GM19239 (cell line): Measurements from ENCODE around the gene ADPRHL1.
"Not testable (repeated sequence)": the region's sequence is repeated elsewhere in the genome, so short reads cannot be mapped to it uniquely, and the experiment has no call there.

ENCODE experiments used
- DNase-seq: peaks from one replicate; pipeline ENCODE4 v3.0.0; 2011; ENCODE audit warnings: low spot score; ENCODE audit not compliant: insufficient read length
- FAIRE-seq: peaks from 2 replicates; lab custom pipeline; 2011; peaks lifted over from hg19 to GRCh38; lab: Jason Lieb, UNC

The ADPRHL1 gene

DNA sequence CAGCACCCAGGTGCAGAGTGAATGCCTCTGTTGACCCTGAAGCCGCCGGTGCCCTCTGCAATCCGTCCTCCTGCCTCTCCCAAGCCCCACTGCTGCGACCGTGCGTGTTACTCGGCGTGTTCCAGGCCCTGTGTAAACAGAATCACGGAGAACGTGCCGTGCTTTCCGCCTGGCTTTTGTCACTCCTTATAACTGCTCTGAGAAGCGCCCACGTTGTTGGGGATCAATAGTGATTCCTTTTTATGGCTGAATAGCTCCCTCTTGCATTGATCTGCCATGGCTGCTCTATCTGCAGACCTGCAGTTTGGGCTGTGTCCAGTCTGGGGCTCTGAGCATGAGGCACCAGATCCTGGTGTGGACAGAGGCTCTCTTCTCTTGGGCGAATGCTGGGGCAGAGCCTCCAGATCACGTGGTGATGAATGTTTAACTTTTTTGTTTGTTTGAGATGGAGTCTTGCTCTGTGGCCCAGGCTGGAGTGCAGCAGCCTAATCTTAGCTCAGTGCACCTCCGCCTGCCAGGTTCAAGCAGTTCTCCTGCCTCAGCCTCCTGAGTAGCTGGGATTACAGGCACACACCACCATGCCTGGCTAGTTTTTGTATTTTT lies 15.8 kb downstream of the ADPRHL1 start:
- no peak for FAIRE-seq
- DNase-seq: no peak

DNA sequence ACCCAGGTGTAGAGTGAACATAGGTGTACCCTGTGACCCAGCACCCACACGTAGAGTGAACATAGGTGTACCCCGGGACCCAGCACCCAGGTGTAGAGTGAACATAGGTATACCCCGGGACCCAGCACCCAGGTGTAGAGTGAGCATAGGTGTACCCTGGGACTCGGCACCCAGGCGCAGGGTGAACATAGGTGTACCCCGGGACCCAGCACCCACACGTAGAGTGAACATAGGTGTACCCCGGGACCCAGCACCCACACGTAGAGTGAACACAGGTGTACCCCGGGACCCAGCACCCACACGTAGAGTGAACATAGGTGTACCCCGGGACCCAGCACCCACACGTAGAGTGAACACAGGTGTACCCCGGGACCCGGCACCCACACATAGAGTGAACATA lies 16.4 kb downstream of the ADPRHL1 start:
- FAIRE-seq: not testable (repeated sequence)

DNA sequence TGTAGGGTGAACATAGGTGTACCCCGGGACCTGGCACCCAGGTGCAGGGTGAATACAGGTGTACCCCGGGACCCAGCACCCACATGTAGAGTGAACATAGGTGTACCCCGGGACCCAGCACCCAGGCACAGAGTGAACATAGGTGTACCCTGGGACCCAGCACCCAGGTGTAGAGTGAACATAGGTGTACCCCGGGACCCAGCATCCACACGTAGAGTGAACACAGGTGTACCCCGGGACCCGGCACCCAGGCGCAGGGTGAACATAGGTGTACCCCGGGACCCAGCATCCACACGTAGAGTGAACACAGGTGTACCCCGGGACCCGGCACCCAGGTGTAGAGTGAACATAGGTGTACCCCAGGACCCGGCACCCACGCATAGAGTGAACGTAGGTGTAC lies 17.4 kb downstream of the ADPRHL1 start:
- not testable (repeated sequence) for DNase-seq, FAIRE-seq

More for the DNA sequence above, 16.4 kb downstream of the ADPRHL1 start:
- not testable (repeated sequence) for DNase-seq

- DNase-seq (no peak), FAIRE-seq (no peak)
Measured at GRCh38 chr13:113433391-113433916, 19.8 kb downstream of the ADPRHL1 start.

GRCh38 chr13:113432506-113433270 lies 20.6 kb downstream of the ADPRHL1 start:
- no peak for DNase-seq
- no peak for FAIRE-seq

- FAIRE-seq: no peak
- DNase-seq: no peak
Measured at GRCh38 chr13:113431171-113431570, 22.1 kb downstream of the ADPRHL1 start.

- no peak for DNase-seq
- no peak for FAIRE-seq
Measured at GRCh38 chr13:113430378-113431110, 22.7 kb downstream of the ADPRHL1 start.

DNA sequence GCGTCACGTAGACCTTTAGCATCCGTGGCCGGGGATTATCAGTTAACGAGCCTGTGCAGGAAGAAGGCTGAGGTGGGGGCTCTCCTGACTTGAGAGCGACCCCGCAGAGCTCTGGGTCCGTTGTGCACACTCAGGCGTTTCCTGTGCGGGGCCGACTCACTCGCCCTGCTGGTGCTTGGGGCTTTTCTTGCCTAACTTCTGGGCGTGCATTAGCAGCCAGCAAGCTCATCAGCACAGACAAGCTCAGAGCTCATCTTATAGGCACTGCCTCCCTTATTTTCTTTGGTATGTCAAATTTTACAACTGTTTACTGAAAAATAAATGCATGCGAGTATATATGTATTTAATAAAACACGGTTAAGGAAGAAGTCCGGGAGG lies 23.7 kb downstream of the ADPRHL1 start:
- DNase-seq (no peak), FAIRE-seq (no peak)

GRCh38 chr13:113428871-113429607 lies 24.2 kb downstream of the ADPRHL1 start:
- DNase-seq (no peak), FAIRE-seq (no peak)

GRCh38 chr13:113428469-113428865 lies 24.8 kb downstream of the ADPRHL1 start:
- FAIRE-seq: no peak
- no peak for DNase-seq

DNA sequence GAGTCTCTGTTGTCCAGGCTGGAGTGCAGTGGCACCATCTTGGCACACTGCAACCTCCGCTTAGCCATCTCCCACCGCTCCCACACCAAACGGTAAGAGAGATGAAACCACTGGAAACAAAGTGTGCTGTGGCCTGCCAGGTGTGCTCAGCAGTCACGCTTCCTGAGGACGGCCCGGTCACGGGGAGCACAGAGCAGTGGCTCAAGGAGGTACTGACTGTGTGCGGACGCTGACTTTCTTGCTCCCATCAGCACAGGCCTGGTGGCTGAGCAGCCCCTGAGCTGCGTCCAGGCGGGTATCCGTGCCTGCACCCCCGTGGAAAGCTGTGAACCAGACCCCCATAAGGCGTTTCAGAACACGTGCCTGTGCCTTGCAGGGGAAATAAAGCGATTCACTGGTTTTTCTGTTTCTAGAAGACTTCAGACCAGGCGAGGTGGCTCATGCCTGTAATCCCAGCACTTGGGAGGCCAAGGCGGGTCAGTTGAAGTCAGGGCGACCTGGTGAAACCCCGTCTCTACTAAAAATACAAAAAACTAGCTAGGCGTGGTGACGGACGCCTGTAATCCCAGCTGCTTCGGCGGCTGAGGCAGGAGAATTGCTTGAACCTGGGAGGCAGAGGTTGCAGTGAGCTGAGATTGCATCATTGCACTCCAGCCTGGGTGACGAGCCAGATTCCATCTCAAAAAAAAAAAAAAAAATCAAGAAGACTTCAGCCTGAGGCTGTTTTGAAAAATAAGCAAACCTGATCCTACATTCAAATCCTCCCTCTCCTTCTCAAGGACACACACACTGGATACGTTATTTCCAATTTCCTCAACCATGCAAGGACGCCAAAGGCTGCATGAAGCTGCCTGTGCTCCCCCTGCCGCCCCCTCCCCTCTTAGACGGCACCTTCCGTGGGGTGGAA lies 25.5 kb downstream of the ADPRHL1 start:
- DNase-seq: no peak
- no peak for FAIRE-seq

DNA sequence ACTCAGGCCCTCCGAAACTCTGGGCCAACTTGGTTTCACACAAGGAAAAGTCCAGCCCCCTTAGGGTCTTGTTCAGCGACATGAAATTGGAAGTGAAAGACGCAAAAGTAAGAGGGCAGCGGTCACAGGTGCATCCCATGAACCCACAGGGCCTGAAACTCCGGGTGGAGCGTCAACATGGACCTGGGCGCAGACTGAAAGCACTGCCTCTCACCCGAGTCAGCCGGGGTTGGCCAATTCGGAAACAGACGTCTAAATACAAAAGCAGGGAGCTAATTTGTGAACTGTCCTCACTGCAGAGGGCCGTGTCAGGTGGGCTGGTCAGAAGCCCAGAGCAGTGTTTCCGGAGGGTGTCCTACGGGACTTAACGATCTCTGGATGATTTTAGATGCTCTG lies 26.7 kb downstream of the ADPRHL1 start:
- no peak for FAIRE-seq
- no peak for DNase-seq

- DNase-seq: no peak
- FAIRE-seq: no peak
Measured at GRCh38 chr13:113425941-113426590, 27.2 kb downstream of the ADPRHL1 start.

DNA sequence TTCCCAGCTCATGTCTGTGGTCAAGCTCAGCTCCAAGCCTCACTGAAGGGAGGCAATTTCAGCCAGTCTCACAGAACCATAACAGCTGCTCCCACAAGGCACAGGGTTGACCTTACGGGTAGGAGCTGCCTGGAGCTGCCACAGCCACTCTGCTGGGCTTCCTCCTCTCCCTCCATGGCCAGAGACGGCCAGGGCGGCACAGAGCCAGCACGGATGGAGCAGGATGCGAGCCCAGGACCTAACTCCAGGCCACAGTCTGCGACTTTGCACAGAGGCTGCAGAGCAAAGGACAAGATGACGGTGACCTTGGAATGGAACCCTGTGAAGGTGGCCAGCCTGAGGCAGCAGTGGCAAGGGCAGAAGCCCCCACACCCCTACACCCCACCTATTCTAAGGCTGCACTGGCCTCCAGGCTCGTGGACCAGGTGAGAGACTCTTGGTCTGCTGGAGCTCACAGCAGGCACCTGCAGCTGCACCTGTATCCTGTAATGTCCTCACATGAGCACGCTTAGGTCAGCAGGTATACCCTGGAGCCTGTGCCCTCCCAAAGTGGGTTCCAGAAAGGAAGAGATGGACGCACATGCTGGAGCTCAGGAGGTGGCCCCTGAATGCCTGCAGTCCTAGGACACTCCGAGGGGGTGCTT lies 29.6 kb downstream of the ADPRHL1 start:
- FAIRE-seq (no peak), DNase-seq (no peak)

- DNase-seq: no peak
- no peak for FAIRE-seq
Measured at GRCh38 chr13:113422807-113423519, 30.3 kb downstream of the ADPRHL1 start.

- FAIRE-seq (no peak), DNase-seq (no peak)
Measured at GRCh38 chr13:113421673-113422270, 31.5 kb downstream of the ADPRHL1 start.

GRCh38 chr13:113420833-113421600 lies 32.3 kb downstream of the ADPRHL1 start:
- DNase-seq: no peak
- FAIRE-seq: no peak
